ELR (cell line): ENCODE data around the gene TEX13D.

Source experiments
- DNase-seq: peaks from one replicate; pipeline ENCODE4 v3.0.0-alpha.2; 2015; ENCODE audit warnings: low read depth

Gene TEX13D

DNA sequence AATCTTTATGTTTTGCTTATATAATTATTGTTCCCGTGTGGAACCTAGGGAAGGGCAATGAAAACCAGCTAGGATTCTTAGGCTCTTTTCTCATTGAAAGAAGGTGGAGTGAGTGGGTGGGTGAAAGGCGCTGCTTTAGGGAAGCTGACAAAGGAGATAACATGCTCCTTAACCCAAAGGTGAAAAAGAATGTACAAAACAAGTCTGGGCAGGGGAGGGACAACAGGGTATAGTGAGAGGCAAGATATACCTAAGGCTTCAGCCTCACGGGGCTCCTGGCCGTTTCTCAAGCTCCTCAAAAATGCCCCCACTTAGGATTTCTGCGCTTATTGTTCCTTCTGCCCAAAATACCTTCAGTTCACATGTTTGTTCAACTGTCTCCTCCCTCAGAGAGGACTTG is 15.7 kb downstream of the TEX13D start:
- no peak for DNase-seq

- no peak for DNase-seq
These were observed 16.5 kb downstream of the TEX13D start for GRCh38 chrX:124348885-124349453.

DNA sequence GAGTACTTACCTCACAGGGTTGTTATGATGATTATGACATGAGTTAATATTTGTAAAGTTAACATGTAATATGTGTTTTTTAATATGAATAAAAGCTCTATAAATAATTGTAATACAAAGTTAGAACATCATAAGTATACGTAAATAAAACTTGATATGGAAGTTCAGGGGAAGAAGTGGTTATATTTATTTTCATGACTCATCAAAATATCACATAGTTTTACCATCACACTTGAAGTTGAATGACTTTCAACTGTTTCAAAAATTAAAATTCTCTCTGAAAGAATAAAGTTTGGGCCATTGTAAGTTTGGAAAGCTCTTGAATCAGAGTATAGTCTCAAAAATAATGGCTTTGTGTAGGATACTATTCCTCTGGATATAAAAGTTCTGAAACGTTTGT is 22.2 kb downstream of the TEX13D start:
- no peak for DNase-seq

GRCh38 chrX:124358800-124359383 is 26.4 kb downstream of the TEX13D start:
- no peak for DNase-seq

DNA sequence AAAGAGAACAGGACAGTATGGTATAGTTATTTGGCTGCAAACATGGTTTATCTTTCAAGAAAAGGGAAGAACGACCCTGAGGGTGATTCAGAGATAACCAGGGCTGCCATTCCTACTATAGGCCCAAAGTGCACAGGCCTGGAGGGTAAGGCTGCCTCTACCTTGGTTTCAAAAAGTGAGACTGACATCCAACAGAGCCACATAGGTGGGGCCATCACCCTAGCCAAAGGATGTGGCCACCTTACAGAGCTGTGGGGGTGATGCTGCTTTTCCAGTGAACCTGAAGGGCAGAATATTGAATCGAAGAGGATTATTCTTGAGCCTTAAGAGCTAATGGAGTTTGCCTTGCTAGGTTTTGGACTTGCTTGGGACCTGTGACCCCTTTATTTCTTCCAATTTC is 29.6 kb downstream of the TEX13D start:
- no peak for DNase-seq

- no peak for DNase-seq
These were observed 30.3 kb downstream of the TEX13D start for GRCh38 chrX:124362761-124363160.

GRCh38 chrX:124369722-124370121 is 37.3 kb downstream of the TEX13D start:
- DNase-seq, result no peak

DNA sequence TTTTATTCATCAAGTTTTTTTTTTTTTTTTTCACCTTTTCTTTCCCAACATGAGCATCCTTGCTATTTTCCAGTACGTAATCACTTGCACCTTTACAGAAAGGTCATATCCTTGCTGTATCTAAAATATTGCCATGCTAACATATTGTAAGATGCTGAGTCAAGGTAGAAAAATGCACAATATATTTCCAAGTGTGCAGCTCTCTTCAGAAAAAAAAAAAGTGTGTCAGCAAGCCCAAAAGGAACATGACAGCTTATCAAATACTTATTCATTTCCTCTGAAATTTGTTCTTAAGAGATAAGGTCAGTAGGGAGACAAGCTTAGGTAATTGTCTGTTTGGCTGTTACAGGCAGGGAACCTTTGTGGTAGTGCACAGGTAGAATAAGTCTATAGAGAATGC is 40.9 kb downstream of the TEX13D start:
- no peak for DNase-seq

DNA sequence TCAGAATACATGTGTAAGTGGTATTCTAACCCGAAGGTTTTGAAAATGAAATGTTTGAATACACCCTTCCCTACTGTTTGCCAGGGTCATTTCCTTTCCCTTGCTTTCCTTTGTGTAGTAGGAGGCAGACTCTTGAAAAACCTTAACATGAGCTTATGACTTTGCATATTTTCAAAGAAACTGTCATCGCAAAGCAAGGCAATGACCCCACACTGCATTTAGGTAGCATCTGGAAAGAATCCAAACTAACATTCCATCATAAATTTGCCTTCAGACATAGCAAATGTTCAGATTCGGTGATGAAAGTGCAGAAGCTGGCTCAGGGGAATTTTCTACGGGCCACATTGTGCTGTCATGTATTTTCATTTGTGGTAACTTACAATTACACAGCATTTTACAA is 46.2 kb downstream of the TEX13D start:
- DNase-seq, result no peak

DNA sequence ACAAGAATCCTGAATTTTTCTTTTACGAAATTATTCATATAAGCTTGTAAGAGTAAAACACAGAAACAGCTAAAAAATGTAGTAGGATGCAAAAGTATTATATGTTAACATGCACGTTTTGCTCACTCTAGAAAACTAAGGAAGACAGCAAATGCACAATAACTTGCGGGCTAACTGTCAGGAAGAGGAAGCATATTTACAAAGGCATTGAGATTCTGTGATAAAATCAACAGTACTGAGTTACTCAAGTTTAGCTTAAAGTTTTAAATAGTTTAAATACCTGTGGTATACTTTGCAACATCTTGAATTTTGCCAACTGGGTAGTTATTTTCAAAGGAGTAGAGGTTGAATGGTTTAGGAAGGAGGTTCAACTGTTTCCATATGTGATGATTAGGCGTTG is 50.9 kb downstream of the TEX13D start:
- no peak for DNase-seq

DNA sequence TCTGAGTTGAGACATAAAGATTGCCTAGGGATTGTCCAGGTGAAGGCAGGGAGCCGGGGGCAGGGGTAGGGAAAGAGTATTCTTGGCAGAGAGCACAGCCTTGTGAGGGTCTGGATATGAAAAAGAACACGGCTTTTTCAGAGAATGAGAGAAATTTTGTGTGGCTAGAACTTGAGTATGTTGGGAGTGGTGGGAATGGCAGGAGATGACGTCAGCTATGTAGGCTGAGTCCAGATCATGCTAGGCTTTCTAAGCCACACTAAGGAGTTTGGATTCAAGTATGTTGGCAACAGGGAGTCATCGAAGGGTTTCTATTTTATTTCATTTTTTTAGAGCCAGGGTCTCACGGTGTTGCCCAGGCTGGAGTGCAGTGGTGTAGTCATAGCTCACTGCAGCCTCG is 53.9 kb downstream of the TEX13D start:
- no peak for DNase-seq
